GM19463 (cell line): ENCODE results near the gene MCC.

Experiments used
- ATAC-seq: cut with Tn5 transposase; IDR thresholded peaks from one replicate; pipeline ENCODE4 v1.9.1; 2021; ENCODE audit warnings: mild to moderate bottlenecking, moderate library complexity; ENCODE audit not compliant: unreplicated experiment

Gene MCC

DNA sequence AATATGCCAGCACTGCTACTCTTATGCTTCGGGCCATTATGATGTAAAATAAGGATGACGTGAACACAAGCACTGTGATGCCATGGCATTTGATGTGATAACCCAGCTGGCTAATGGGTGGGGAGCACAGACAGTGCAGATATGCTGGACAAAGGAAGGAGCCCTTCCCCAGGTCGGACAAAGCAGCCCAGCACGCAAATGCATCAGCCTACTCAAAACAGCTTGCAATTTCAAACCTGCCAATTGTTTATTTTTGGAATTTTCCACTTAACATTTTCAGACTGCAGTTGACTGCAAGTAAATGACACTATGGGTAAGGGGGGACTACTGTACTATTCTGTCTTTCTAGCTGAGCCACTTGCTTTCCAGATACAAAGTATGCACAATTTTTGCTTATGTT lies 330.4 kb downstream of the MCC start:
- ATAC-seq: no peak

- ATAC-seq: no peak
These were observed 331.9 kb downstream of the MCC start for GRCh38 chr5:113156271-113156877.

DNA sequence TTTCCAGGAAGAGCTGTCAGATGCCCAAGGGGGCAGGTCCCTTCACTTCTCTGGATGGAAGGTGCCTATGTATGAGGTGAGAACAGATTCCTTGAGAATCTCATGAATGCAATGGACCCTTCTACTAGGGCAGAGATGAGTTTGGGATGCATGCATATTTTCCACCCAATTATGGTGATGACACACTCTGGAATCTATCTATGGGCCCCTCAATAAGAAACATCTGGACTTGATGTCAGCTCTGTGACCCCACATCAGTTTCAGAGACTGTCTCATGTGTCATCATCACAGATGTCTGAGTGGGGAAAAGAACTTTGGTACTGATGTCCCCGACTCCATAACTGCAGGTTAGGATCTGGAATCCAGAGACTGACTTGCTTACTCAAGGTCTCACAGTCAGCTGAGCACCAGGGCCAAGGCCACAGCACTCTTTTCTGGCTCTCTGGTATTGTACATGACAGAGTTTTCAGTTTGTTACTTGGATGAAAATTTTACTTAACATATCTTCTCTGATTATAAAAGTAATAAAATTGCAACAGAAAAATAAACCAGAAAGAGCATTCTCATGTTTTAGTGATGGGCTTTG lies 334.6 kb downstream of the MCC start:
- ATAC-seq: no peak

GRCh38 chr5:113152380-113152740 lies 335.9 kb downstream of the MCC start:
- no peak for ATAC-seq

DNA sequence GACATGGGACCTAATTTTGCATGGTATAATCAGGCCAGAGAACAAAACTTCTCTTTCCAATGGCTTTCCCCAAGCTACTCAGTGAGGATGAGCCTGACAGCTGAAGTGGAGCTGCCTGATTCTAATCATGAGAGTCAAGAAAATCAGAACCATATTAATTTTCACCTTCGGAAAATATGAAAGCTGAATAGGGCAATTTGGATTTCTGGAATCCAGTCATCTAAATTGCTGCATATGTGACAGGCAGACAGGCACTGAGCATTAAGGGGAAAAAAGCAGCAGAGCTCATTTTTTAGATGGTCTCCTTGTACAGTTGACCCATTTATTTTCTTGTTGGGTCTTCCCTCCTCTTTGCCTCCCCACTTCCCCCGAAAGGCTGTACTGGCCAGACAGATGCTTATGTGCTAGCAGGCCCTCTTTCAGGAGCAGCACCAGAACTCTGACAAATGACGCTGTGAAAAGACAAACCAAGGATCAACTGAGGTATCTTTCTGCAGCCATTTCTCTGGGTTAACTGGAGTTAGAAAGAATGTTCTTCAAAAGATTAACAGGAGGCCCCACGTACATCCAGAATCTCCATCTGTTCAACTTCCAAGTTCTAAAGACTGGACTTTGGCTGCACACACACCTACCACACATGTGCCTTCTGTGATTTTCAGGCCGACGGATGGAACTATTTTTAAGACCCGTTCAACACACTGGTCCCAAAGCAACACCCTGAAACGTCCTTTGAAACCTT lies 336.4 kb downstream of the MCC start:
- ATAC-seq: no peak

DNA sequence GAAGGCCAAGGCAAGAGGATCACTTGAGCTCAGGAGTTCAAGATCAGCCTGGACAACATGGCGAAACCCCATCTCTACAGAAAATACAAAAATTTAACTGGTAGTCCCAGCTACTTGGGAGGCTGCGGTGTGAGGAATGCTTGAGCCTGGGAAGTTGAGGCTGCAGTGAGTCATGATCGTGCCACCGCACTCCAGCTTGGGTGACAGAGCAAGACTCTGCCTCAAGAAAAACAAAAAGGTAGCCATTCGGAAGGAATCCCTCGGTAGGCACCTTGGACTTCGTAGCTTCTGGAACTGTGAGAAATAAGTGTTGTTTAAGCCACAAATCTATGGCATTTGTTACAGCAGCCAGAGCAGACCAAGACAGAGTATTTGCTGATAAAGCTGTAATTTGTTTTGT lies 337.4 kb downstream of the MCC start:
- no peak for ATAC-seq

- ATAC-seq: no peak
These were observed 338.0 kb downstream of the MCC start for GRCh38 chr5:113150221-113150620.

GRCh38 chr5:113147537-113147936 lies 340.7 kb downstream of the MCC start:
- ATAC-seq: no peak

DNA sequence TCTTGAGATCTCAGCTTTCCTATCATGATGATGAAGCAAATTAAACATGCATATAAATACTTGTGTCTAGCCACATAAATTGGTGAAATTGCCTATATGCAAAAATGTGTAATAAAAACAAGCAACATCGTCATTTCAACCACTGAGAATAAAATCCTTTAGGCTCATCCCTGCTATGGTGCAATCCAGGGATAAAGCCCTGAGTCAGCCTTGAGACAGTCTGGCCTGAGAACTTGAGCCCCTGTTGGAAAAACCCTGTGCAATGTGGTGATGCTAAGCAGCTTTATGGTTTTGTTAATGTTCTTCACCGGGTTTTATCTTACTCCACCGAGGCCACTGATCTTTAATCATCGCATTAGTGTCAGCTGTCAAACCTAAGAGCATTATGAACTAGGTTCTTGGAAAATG lies 341.1 kb downstream of the MCC start:
- no peak for ATAC-seq

- ATAC-seq: no peak
These were observed 342.4 kb downstream of the MCC start for GRCh38 chr5:113145757-113146387.

- no peak for ATAC-seq
These were observed 346.1 kb downstream of the MCC start for GRCh38 chr5:113142186-113142585.

- no peak for ATAC-seq
These were observed 347.2 kb downstream of the MCC start for GRCh38 chr5:113140837-113141671.

DNA sequence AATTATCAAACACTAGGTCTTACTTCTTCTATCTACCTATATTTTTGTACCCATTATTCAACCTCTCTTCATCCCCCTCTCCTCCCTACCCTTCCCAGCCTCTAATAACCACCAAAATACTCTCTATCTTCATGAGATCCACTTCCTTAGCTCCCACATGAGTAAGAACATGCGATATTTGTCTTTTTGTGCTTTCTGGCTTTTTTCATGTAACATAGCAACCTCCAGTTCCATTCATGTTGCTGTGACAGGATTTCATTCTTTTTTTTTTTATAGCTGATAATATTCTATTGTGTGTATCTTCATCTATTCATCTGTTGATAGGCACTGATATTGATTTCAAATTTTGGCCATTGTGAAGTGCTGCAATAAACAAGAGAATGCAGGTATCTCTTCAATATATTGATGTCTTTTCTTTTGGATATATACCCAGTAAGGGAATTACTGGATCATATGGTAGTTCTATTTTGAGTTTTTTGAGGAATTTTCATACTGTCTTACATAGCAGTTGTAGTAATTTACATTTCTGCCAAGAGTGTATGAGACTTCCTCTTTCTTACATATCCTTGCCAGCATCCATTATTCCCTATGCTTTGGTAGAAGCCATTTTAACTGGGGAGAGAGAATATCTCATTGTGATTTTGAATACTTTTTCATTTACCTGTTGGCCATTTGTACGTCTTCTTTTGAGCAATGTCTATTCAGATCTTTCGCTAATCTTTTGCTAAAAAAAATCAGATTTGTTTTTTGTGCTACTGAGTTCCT lies 354.9 kb downstream of the MCC start:
- no peak for ATAC-seq

DNA sequence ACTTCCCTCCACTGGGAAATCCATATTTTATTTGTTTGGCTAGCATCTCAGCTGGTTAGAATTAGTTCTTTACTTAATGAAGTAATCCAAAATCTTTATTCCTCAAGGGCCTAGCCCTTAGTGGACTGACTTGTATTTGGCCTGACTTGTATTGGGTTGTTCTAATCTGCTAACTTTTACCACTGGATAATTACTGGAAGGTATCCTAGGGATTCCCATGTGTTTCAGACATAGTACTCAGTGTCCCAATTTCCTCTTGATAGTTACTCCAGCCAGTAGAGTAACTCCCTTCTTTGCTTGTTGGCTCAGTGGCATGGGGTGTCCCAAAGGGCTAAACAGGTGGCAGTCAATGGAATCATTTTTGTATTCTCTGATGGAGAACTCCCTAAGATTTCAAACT lies 355.7 kb downstream of the MCC start:
- no peak for ATAC-seq

DNA sequence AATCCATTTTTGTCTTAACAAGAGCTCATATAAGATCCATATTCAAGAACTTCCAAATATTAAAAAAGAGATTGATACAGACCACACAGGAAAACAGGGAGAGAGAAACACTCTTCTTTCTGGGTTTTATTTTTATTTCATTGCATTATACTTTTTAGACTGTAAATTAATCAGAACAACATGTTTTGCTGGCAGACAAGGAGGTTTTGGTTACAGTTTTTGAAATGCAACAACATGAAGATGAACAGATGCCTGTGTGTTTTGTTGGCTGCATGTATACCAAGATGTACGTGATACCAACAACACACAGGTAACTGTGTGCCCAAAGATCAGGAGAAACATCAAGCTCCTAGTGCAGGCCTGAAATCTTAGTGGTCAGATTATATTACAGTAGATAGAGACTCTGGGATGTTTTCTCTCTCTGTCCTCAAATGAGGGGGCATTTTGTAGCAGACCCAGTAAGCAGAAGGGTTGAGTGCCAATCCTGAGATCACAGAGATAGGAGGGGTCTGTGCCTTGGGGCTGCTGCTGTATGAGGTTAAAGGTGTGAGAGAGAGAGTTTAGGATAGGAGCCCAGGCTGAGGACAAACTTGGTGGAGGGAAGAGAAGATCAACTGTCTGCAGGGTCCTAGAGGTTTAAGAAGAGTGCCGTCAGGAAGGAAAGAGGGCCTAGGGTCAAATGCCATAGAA lies 359.5 kb downstream of the MCC start:
- no peak for ATAC-seq

- no peak for ATAC-seq
These were observed 360.2 kb downstream of the MCC start for GRCh38 chr5:113128082-113128481.

- ATAC-seq: no peak
These were observed 361.2 kb downstream of the MCC start for GRCh38 chr5:113127021-113127420.

GRCh38 chr5:113125371-113125770 lies 362.9 kb downstream of the MCC start:
- no peak for ATAC-seq

DNA sequence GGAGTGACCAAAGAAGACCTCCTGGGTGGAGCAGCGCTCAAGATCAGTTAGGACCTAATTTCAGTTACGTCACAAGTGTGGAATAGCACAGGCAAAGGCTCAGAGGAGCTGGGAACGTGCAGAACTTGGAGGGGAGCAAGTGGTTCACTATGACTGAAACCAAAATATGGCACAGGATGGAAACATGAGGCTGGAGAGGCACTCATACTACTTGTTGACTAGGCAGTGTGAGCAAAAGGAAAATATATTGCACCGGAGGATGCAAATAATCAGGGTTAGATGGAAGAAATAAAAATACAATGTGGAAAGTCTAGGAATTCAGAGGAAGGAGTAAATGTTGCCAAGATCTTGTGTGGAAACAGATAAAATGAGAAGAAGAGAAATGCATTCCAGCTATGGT lies 363.3 kb downstream of the MCC start:
- ATAC-seq: no peak

DNA sequence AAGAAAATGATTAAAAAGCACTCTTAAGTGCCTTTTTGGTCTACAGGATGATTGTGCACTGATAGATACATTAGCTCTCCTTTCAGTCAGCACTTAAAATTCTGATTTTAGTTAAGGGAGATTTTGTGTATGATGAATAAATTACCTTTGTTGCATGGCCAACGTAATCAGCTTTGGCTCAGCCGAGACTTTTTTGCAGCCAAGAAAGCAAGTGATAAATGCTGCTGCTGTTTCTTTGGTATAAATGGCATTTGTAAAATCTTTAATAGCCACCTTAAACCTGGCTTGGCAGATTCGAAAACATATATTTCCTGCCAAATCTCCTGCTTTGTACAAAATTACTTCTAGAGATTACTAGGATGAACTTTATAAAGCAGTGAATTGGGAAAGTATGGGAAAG lies 364.0 kb downstream of the MCC start:
- no peak for ATAC-seq
